DMS 273 treated with DMSO at 0.1 percent for 48 hours (cell line): Measurements from ENCODE around the gene RTRAF.

Experiments used
- DNase-seq: peaks from one replicate; lab custom pipeline; 2025; lab: John Stamatoyannopoulos, UW

RTRAF gene

DNA sequence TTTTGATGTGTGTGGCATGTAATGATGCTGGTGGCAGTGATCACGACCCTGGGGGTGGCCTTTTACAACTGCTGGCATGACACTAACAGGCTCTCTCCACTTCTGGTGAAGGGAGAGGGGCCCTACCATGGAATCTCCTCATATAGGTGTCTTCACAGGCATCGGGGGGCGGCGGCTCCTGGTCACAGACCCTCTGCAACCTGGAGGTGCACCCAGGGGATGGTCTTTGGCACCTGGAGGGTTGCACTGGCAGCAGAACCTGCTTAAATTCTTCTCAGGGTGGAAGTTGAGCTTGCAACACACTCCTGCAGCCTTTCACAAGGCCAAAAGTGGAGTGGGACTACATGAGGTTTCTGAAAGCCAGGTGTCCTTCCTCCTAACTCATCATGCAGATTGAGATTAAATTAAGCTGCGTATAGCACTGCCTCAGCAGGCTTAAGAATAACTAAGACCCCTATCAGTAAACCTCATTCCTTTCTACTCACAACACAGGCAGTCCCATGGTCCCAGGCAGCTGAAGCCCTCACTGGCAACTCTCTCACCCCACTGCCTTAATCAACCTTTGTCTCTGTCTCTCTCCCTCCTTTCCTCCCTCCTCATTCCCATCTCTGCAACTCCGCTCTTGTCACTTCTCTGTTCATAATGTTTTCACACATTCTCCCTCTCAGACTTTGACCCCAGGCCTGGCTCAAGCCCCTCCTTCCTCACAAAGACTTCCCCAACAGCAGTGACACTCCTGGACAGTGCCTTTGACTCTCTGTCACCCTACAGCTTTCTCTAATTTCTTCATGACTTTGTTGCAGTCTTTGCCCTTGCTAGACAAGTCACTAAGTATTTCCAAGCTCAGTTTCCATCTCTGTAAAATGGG, 60.6 kb downstream of the RTRAF start:
- no peak for DNase-seq

DNA sequence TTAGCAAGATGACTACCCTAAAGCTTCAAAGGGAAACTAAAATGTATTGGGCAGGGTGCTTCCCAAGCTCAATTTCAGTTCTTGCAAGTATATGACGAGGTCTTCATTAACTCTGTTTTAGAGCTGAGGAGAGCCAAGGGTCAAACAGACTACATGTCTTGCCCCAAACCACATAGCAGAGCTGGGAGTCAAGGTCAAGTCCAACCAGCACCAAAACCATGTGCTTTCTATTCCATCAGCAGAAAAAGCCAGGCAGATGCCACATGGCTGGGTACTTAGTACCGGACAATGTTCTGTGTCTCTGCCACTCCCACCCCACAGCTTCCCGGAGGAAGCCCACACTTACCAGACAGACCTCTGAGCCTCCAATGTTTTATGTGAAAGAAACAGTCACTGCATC, 61.9 kb downstream of the RTRAF start:
- no peak for DNase-seq

DNA sequence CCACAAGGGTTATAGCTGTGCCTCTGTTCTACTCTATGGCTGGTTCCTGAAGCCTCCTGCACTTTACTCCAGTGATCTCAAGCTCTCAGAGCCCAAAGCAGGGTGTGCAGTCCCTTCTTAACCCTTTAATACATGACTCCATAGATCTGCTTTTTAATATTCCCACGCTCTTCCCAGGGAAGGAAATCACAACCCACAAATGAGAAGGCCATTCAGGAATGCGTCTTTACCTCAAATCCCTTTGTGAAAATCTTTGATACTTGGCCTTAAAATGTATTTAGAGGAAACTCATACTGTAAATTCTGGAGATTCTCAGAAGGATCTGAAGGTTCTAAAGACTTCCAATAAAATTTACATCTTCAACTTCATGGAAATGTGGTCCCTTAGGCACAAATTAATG, 62.5 kb downstream of the RTRAF start:
- DNase-seq = no peak

DNA sequence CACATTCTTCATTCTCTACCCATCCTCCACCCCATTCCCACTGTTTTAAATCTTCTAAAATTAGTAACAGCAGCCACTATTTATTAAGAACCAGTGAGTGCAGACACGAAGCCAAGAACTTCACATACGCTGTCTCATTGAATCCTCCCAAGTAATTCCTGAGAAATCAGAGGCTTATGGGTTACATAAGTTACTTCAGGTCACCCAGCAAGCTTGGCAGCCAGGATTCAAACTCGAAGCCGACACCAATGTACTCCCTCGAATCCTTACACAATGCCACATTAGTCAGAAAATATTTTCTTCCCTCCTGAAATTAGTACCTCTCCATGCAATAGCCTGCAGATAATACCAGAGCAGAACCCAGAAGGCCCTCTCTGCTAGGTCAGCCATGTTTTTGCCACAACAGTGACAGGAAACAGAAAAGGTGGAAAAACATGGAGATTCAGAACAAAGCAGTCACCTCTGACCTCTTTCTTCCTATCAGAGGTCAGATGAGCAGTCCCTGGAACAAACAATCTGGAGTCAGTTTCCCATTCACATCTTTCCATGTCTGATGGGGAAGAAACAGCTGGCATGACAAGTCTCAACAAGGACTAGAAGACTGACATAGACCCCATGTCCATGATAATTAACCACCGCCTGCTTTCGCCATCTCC, 63.1 kb downstream of the RTRAF start:
- no peak for DNase-seq

DNA sequence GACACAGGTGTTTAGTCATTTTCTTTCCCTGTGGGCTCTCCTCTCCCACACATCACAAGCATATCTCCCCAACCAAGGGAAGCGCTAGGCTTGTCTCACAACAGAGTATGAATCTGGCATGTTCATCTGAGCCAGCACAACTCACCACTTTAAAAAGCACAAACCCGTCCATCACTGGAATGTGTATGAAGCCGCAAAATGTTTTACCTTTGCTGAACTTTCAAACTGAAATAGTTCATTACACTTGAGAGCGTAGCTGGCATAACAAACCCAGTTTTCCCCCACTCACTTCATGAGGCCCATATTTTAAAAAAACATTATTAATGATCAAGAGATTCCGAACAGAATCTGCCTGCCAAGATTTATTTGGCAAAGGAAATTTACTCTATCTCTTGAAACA, 63.7 kb downstream of the RTRAF start:
- no peak for DNase-seq

DNA sequence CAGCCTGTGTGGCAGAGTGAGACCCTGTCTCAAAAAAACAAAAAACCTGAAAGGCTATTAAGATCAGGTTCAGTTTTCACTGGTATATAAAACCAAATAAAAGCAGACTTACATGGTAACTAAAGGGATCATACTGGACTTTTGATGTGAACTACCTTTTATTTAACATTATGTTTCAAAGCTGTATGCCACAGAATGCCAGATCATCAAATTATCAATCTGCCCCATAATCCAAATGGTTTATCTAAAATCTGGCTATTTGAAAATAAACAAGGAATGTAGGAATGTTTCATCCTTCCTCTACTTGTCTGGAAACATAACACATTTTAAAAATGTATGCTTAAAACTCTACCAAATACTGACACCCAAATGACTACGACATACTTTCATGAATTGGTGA, 65.3 kb downstream of the RTRAF start:
- DNase-seq = no peak

DNA sequence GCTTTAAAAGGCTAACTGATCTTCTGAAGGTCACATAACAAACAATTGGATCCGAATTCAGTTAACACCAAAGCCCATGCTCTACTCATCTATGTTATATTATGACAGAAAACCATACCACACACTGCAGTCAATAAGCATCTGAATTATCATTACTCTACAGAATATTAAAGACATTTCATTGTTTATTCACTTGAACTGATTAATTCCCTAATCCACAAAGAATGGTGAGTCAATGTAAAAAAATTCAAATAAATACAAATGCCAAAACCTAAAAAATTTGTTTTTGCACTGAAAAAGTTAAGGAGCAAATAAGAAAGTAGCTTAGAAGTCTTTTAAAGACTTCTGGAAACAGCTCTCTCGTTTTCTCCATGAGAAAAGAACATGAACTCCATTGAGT, 65.8 kb downstream of the RTRAF start:
- no peak for DNase-seq

DNA sequence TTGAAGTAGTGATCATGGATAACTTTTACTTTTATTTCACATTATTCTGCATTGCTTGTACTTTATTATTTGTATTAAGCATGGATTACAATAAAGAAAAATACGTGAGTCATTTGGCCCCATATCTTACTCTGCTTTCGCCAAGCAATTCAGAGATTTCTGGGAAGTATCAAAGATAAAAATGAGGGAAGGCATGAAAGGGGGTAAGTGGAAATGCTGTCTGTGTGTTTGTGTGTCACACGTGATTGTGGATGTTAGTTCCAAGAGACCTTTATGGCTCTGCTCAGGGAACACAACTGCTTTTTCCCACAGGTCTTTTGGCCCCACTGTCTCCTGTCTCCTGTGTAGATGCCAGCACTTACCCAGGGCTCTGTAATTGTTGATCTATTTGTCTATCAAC, 69.0 kb downstream of the RTRAF start:
- DNase-seq = no peak

DNA sequence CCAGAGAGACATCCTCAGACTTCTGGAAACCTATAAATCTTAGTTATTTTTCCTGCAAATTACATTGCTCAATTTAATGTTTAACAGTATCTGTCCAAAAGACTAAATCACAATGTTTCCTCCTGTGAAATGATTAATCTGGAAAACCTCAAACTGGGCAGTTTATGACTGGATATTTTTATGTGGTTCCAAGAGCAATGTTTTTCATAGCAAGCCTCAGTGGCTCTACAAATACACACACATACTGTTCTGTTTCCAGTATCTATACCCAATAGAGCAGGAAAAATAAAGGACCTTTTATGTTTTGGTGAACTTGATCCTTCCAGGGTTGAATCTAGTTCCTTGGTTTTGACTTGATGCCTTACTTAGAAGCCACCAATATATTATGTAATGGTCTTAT, 70.3 kb downstream of the RTRAF start:
- no peak for DNase-seq

DNA sequence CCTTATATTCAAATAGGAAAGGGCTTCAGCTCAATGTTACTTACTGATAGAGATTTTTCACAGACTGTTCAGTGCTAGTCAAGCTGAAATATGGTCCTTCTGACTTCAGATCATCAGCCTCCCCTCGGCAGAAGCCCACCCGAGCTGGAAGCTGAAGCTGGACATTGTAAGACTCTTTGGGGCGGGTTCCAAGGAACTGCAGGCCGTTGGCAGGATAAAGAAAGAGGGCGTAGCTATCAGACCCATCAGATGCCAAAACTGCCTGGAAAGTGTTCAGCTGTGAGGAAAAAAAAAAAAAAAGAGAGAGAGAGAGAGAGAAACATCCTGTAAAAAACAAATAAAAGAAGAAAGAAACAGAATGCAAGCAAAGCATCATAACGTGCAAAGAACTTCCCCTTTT, 70.7 kb downstream of the RTRAF start:
- no peak for DNase-seq
